Measurements from ENCODE around the gene LARGE1. TPM values are rescaled to one million over a fixed set of nuclear protein-coding genes. Genes with fewer than 3 reads are reported as not detected.

The LARGE1 gene
- total RNA-seq, 1 experiment from 2014 or later: 8.6 TPM

GRCh38 chr22:33564683-33565082 lies 355.6 kb downstream of the LARGE1 start:
- DNase-seq (ENCODE audit: low read depth): no peak

GRCh38 chr22:33563220-33563964 lies 356.9 kb downstream of the LARGE1 start:
- no peak for DNase-seq (ENCODE audit: low read depth)

- DNase-seq (ENCODE audit: low read depth): no peak
These were observed 357.8 kb downstream of the LARGE1 start for GRCh38 chr22:33562501-33562900.

- no peak for DNase-seq (ENCODE audit: low read depth)
These were observed 359.0 kb downstream of the LARGE1 start for GRCh38 chr22:33561149-33561807.

GRCh38 chr22:33557836-33558235 lies 362.4 kb downstream of the LARGE1 start:
- no peak for DNase-seq (ENCODE audit: low read depth)

GRCh38 chr22:33555814-33556522 lies 364.3 kb downstream of the LARGE1 start:
- DNase-seq (ENCODE audit: low read depth): no peak

GRCh38 chr22:33553493-33553892 lies 366.8 kb downstream of the LARGE1 start:
- no peak for DNase-seq (ENCODE audit: low read depth)

- peak; percentile 20 for DNase-seq (ENCODE audit: low read depth)
These were observed 375.6 kb downstream of the LARGE1 start for GRCh38 chr22:33544707-33545106.

GRCh38 chr22:33542722-33543121 lies 377.6 kb downstream of the LARGE1 start:
- no peak for DNase-seq (ENCODE audit: low read depth)

GRCh38 chr22:33542153-33542552 lies 378.1 kb downstream of the LARGE1 start:
- DNase-seq (ENCODE audit: low read depth): no peak

- no peak for DNase-seq (ENCODE audit: low read depth)
These were observed 380.1 kb downstream of the LARGE1 start for GRCh38 chr22:33539902-33540751.

GRCh38 chr22:33539202-33539901 lies 380.9 kb downstream of the LARGE1 start:
- DNase-seq (ENCODE audit: low read depth): no peak

- DNase-seq (ENCODE audit: low read depth): no peak
These were observed 381.9 kb downstream of the LARGE1 start for GRCh38 chr22:33538277-33538885.

- no peak for DNase-seq (ENCODE audit: low read depth)
These were observed 383.2 kb downstream of the LARGE1 start for GRCh38 chr22:33537059-33537458.

GRCh38 chr22:33535937-33536875 lies 384.1 kb downstream of the LARGE1 start:
- DNase-seq (ENCODE audit: low read depth): no peak

GRCh38 chr22:33529424-33530113 lies 390.7 kb downstream of the LARGE1 start:
- no peak for DNase-seq (ENCODE audit: low read depth)

GRCh38 chr22:33528183-33528582 lies 392.1 kb downstream of the LARGE1 start:
- no peak for DNase-seq (ENCODE audit: low read depth)

GRCh38 chr22:33526434-33527107 lies 393.7 kb downstream of the LARGE1 start:
- no peak for DNase-seq (ENCODE audit: low read depth)

Data from LHCN-M2 (cell line).